K562 (cell line): ENCODE data around the gene TRMT2A. TPM values are rescaled to one million over a fixed set of nuclear protein-coding genes. Genes with fewer than 3 reads are reported as not detected.

Source experiments
- ATAC-seq: fragments of 200-7000 bp; cut with Tn5 transposase; 3 replicates; pipeline ENCODE4 v1.9.1; 2020; ENCODE audit warnings: moderate library complexity
- BruUV-seq: library from RNA; stranded (reverse); fragments of 400-500 nt; replicated peaks from 2 replicates; lab custom pipeline; 2021; lab: Mats Ljungman, UMichigan
- CTCF ChIA-PET: fragments of 300-600 bp; formaldehyde crosslinking; extraction: SDS; loops from one replicate; lab custom pipeline; 2021; ENCODE audit warnings: low intra/inter-chr PET ratio; lab: Yijun Ruan, JAX
- POLR2A ChIA-PET: fragments of 300-600, 350-650 bp; sonication (Branson Sonifier 250); formaldehyde crosslinking; extraction: SDS; loops from one replicate; lab custom pipeline; 2021; ENCODE audit warnings: antibody characterized with exemption, inconsistent platforms; lab: Yijun Ruan, JAX
- DNase-seq, 4 experiments: peaks; one replicate each; pipeline versions ENCODE4 v3.0.0 to v3.0.0-alpha.2; 2011 to 2018; ENCODE audit warnings: low spot score in 3 of 4, mixed read lengths in 3 of 4; ENCODE audit errors: extremely low read depth in 1 of 4
- FAIRE-seq: peaks from 2 replicates; lab custom pipeline; 2011; peaks lifted over from hg19 to GRCh38; lab: Jason Lieb, UNC
- H2AFZ ChIP-seq: 2 replicates; pipeline ENCODE4 v1.6.0; 2011; ENCODE audit warnings: low read depth, low read length, control low read depth, inconsistent platforms
- H3K27ac ChIP-seq: fragments of 200-600 bp; 3 replicates; pipeline ENCODE4 v1.8.0; 2011; ENCODE audit warnings: low read depth, mild to moderate bottlenecking, control low read depth, inconsistent platforms, low read length, moderate library complexity, mixed read lengths; ENCODE audit errors: extremely low read depth
- H3K27me3 ChIP-seq, 2 experiments: fragments of 300-600 bp in 1 of 2; 2 replicates in 1 of 2; 3 replicates in 1 of 2; pipeline versions ENCODE4 v1.6.0 to v1.8.0; 2011; ENCODE audit warnings: inconsistent platforms in 2 of 2, low read length in 2 of 2, mild to moderate bottlenecking in 1 of 2, mixed read lengths in 1 of 2, moderate library complexity in 1 of 2; ENCODE audit not compliant: control insufficient read depth in 2 of 2, insufficient read depth in 2 of 2
- H3K36me3 ChIP-seq: fragments of 300-600 bp; 3 replicates; pipeline ENCODE4 v1.8.0; 2011; ENCODE audit warnings: mild to moderate bottlenecking, low read length, inconsistent platforms; ENCODE audit not compliant: control insufficient read depth, insufficient read depth
- H3K4me1 ChIP-seq, 2 experiments: fragments of 200-600 bp in 1 of 2; replicated peaks in 1 of 2; 2 replicates in 1 of 2; 3 replicates in 1 of 2; pipeline versions ENCODE4 v1.5.1 to v1.8.0; 2011; ENCODE audit warnings: inconsistent platforms in 2 of 2, low read length in 2 of 2, mild to moderate bottlenecking in 1 of 2, mixed read lengths in 1 of 2, moderate library complexity in 1 of 2; ENCODE audit not compliant: control insufficient read depth in 2 of 2, insufficient read depth in 2 of 2
- H3K4me2 ChIP-seq: 2 replicates; pipeline ENCODE4 v1.6.1; 2011; ENCODE audit warnings: low read length, control low read depth, inconsistent platforms, mixed read lengths; ENCODE audit not compliant: insufficient read depth
- H3K4me3 ChIP-seq: fragments of 200-600 bp; sonication (generic), shearing (Covaris generic); 2 replicates; pipeline ENCODE4 v1.5.1; 2016; ENCODE audit warnings: control low read depth, inconsistent platforms
- H3K79me2 ChIP-seq: fragments of 200-600 bp; 3 replicates; pipeline ENCODE4 v1.8.0; 2011; ENCODE audit warnings: low read length, inconsistent platforms; ENCODE audit not compliant: control insufficient read depth, insufficient read depth
- H3K9ac ChIP-seq, 2 experiments: 2 replicates each; pipeline versions ENCODE4 v1.6.0 to v1.6.1; 2011; ENCODE audit warnings: low read depth in 2 of 2, low read length in 2 of 2, control low read depth in 1 of 2, inconsistent platforms in 1 of 2, mild to moderate bottlenecking in 1 of 2, mixed read lengths in 1 of 2; ENCODE audit not compliant: insufficient read depth in 1 of 2
- H3K9me1 ChIP-seq: one replicate; pipeline ENCODE4 v1.6.0; 2011; ENCODE audit warnings: inconsistent platforms, mild to moderate bottlenecking, low read length, moderate library complexity; ENCODE audit not compliant: control insufficient read depth, insufficient read depth
- H3K9me3 ChIP-seq: replicated peaks from 2 replicates; pipeline ENCODE4 v1.5.1; 2011; ENCODE audit warnings: low read depth, low read length, inconsistent platforms; ENCODE audit not compliant: control insufficient read depth, insufficient read depth
- H4K20me1 ChIP-seq: replicated peaks from 2 replicates; pipeline ENCODE4 v1.6.1; 2011; ENCODE audit warnings: low read length, inconsistent platforms, mixed read lengths; ENCODE audit not compliant: control insufficient read depth, insufficient read depth
- GTF2F1 ChIP-seq: IDR thresholded peaks from 2 replicates; pipeline ENCODE4 v1.6.1; 2011; ENCODE audit warnings: low read depth, low read length, improper control_type of control experiment
- KDM5B ChIP-seq: fragments of 200-600 bp; sonication (generic); IDR thresholded peaks from 2 replicates; pipeline ENCODE4 v1.6.1; 2012; ENCODE audit warnings: low read depth, mild to moderate bottlenecking, moderate library complexity, low read length, control low read depth, inconsistent platforms; ENCODE audit not compliant: insufficient replicate concordance
- SIN3B ChIP-seq: fragments of 450-650 bp; IDR thresholded peaks from 2 replicates; pipeline ENCODE4 v1.6.1; 2017; ENCODE audit warnings: low read depth, mild to moderate bottlenecking, moderate library complexity
- SP2 ChIP-seq: IDR thresholded peaks from 2 replicates; pipeline ENCODE4 v1.6.1; 2011; ENCODE audit warnings: mild to moderate bottlenecking, low read depth, low read length, moderate library complexity; ENCODE audit not compliant: poor library complexity, severe bottlenecking; ENCODE audit errors: extremely low read depth
- WHSC1 ChIP-seq: IDR thresholded peaks from one replicate; pipeline ENCODE4 v1.6.1; 2012; ENCODE audit warnings: low read length, control low read depth, inconsistent platforms
- ZC3H4 ChIP-seq: sonication (generic); formaldehyde crosslinking; IDR thresholded peaks from 2 replicates; pipeline ENCODE4 v1.9.0; 2021; ENCODE audit warnings: missing genetic modification reagents, borderline replicate concordance
- WGBS: fragments of 100-300 bp; shearing (Covaris generic); methylation state at CpG from one replicate; pipeline ENCODE4 v1.1.6; 2016; ENCODE audit warnings: low coverage, mixed read lengths; ENCODE audit not compliant: insufficient coverage; ENCODE audit errors: missing lambda C conversion rate; 5-methylcytosine and 5-hydroxymethylcytosine counted together
- in situ Hi-C: fragments of 300-500 bp; cut with MboI; formaldehyde crosslinking; loops from 4 replicates; pipeline ENCODE4 v1.15.0; 2018; ENCODE audit warnings: inconsistent platforms, mixed read lengths
- intact Hi-C: fragments of 100-400 bp; cut with micrococcal nuclease; formaldehyde crosslinking; loops from 2 replicates; pipeline ENCODE4 v1.14.2; 2022
- polyA plus RNA-seq, 8 experiments: library from polyadenylated mRNA; depleted of rRNA in 4 of 8; stranded (reverse) in 5 of 8; unstranded in 3 of 8; fragments of >200 nt; fragmentation: Nextera tagmentation in 2 of 8; fragmentation: Illumina TruSeq in 1 of 8; extraction: Ambion mirVana in 2 of 8; extraction: Trizol in 1 of 8; gene quantifications; 2 replicates each; pipeline versions ENCODE4 v1.2.1 to v1.2.3, GENCODE V29; 2011 to 2014; ENCODE audit warnings: inconsistent platforms in 1 of 8, missing spikeins in 1 of 8
- total RNA-seq, 7 experiments: library from RNA; depleted of rRNA in 6 of 7; stranded (reverse); fragments of >200 nt in 6 of 7; fragmentation: Illumina TruSeq in 2 of 7; extraction: Trizol in 2 of 7; gene quantifications; 2 replicates each; pipeline versions ENCODE4 v1.2.1 to v1.2.3, GENCODE V29; 2011 to 2021; ENCODE audit warnings: low replicate concordance in 1 of 7
- TF ChIP-seq, protein P1 (sequence below): sonication (generic); formaldehyde crosslinking; IDR thresholded peaks from 2 replicates; pipeline ENCODE4 v1.8.1; 2023; ENCODE audit warnings: mild to moderate bottlenecking, missing genetic modification reagents, moderate library complexity
- TF ChIP-seq, protein P2 (sequence below): fragments of 250-450 bp; sonication (Bioruptor Pico); IDR thresholded peaks from 2 replicates; pipeline ENCODE4 v1.5.0; 2020; ENCODE audit warnings: mild to moderate bottlenecking, borderline replicate concordance
- TF ChIP-seq, protein P3 (sequence below): fragments of 250-450 bp; sonication (Bioruptor Pico); IDR thresholded peaks from 2 replicates; pipeline ENCODE4 v1.9.0; 2021; ENCODE audit warnings: mild to moderate bottlenecking, inconsistent platforms
- TF ChIP-seq, protein P4 (sequence below), 2 experiments: fragments of 150-350 bp in 1 of 2; IDR thresholded peaks; 2 replicates each; pipeline ENCODE4 v1.6.1; 2012 to 2016; ENCODE audit warnings: low read depth in 2 of 2, low read length in 2 of 2, mild to moderate bottlenecking in 1 of 2, moderate library complexity in 1 of 2

Gene TRMT2A
- total and polyA plus RNA-seq, 9 of the 15 experiments (the other 6 are each of a cell fraction or from before 2014, with no cell fraction given) = 1.6 to 265 (median 140) TPM

GRCh38 chr22:20089226-20089976 lies 27.6 kb downstream of the TRMT2A start:
- H3K27ac ChIP-seq = no peak overlapping the region
- peak overlapping the region in 1 of 2 experiments; percentile 13; a peak in 1 of 4 replicates for H3K9ac ChIP-seq
- 96% methylated on average over 17 of the region's 17 CpGs for WGBS
- FAIRE-seq (no peak), DNase-seq (no peak), ATAC-seq (no peak)
- in situ Hi-C loops = loop anchor here (5.0 kb wide), 1 partner anchor 117 kb away; no protein-coding TSS in a partner anchor
- ChIA-PET POLR2A (interaction anchor here (0.5 to 19.4 kb wide), 14 partner anchors 6 to 453 kb away, joined by 3 to 513 read pairs (median 3); partner anchors contain the start of genes DGCR8, RANBP1, TANGO2 and TRMT2A), CTCF (no interaction called here)
- BruUV-seq = no TSS peak
- H3K4me3 ChIP-seq = no peak overlapping the region
- peaks cover 13 to 24% of the 10 kb centered on the region in 2 experiments for H3K4me1 ChIP-seq
- peaks cover 73% of the 10 kb centered on the region for H3K79me2 ChIP-seq
- H3K4me2 ChIP-seq = no peak overlapping the region
- H3K9me1 ChIP-seq = peaks cover 5% of the 10 kb centered on the region
- H3K27me3 ChIP-seq = no peaks in the 10 kb centered on the region
- no peaks in the 10 kb centered on the region for H3K9me3 ChIP-seq
- H4K20me1 ChIP-seq = peaks cover 14% of the 10 kb centered on the region
- peaks cover 97% of the 10 kb centered on the region for H3K36me3 ChIP-seq
- H2AFZ ChIP-seq = no peak overlapping the region
- intact Hi-C loops = no loop called here
- TF ChIP-seq SIN3B (no peak), WHSC1 (peak; percentile 87), GTF2F1 (0 out of 2 replicates have a peak, but pooled peaks have one; percentile 17), KDM5B (peak; percentile 36), ZC3H4 (no peak), SP2 (peak; percentile 5)
- TF ChIP-seq, protein P1, sequence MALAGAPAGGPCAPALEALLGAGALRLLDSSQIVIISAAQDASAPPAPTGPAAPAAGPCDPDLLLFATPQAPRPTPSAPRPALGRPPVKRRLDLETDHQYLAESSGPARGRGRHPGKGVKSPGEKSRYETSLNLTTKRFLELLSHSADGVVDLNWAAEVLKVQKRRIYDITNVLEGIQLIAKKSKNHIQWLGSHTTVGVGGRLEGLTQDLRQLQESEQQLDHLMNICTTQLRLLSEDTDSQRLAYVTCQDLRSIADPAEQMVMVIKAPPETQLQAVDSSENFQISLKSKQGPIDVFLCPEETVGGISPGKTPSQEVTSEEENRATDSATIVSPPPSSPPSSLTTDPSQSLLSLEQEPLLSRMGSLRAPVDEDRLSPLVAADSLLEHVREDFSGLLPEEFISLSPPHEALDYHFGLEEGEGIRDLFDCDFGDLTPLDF = 0 out of 2 replicates have a peak, but pooled peaks have one; percentile 14
- TF ChIP-seq, protein P2, sequence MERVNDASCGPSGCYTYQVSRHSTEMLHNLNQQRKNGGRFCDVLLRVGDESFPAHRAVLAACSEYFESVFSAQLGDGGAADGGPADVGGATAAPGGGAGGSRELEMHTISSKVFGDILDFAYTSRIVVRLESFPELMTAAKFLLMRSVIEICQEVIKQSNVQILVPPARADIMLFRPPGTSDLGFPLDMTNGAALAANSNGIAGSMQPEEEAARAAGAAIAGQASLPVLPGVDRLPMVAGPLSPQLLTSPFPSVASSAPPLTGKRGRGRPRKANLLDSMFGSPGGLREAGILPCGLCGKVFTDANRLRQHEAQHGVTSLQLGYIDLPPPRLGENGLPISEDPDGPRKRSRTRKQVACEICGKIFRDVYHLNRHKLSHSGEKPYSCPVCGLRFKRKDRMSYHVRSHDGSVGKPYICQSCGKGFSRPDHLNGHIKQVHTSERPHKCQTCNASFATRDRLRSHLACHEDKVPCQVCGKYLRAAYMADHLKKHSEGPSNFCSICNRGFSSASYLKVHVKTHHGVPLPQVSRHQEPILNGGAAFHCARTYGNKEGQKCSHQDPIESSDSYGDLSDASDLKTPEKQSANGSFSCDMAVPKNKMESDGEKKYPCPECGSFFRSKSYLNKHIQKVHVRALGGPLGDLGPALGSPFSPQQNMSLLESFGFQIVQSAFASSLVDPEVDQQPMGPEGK (CRISPR knock-in tag) = 0 out of 2 replicates have a peak, but pooled peaks have one; percentile 14
- TF ChIP-seq, protein P3, sequence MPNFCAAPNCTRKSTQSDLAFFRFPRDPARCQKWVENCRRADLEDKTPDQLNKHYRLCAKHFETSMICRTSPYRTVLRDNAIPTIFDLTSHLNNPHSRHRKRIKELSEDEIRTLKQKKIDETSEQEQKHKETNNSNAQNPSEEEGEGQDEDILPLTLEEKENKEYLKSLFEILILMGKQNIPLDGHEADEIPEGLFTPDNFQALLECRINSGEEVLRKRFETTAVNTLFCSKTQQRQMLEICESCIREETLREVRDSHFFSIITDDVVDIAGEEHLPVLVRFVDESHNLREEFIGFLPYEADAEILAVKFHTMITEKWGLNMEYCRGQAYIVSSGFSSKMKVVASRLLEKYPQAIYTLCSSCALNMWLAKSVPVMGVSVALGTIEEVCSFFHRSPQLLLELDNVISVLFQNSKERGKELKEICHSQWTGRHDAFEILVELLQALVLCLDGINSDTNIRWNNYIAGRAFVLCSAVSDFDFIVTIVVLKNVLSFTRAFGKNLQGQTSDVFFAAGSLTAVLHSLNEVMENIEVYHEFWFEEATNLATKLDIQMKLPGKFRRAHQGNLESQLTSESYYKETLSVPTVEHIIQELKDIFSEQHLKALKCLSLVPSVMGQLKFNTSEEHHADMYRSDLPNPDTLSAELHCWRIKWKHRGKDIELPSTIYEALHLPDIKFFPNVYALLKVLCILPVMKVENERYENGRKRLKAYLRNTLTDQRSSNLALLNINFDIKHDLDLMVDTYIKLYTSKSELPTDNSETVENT (CRISPR knock-in tag) = 0 out of 2 replicates have a peak, but pooled peaks have one; percentile 49
- TF ChIP-seq, protein P4, sequence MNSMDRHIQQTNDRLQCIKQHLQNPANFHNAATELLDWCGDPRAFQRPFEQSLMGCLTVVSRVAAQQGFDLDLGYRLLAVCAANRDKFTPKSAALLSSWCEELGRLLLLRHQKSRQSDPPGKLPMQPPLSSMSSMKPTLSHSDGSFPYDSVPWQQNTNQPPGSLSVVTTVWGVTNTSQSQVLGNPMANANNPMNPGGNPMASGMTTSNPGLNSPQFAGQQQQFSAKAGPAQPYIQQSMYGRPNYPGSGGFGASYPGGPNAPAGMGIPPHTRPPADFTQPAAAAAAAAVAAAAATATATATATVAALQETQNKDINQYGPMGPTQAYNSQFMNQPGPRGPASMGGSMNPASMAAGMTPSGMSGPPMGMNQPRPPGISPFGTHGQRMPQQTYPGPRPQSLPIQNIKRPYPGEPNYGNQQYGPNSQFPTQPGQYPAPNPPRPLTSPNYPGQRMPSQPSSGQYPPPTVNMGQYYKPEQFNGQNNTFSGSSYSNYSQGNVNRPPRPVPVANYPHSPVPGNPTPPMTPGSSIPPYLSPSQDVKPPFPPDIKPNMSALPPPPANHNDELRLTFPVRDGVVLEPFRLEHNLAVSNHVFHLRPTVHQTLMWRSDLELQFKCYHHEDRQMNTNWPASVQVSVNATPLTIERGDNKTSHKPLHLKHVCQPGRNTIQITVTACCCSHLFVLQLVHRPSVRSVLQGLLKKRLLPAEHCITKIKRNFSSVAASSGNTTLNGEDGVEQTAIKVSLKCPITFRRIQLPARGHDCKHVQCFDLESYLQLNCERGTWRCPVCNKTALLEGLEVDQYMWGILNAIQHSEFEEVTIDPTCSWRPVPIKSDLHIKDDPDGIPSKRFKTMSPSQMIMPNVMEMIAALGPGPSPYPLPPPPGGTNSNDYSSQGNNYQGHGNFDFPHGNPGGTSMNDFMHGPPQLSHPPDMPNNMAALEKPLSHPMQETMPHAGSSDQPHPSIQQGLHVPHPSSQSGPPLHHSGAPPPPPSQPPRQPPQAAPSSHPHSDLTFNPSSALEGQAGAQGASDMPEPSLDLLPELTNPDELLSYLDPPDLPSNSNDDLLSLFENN (IDR thresholded peaks at IDR 0.05; ENCODE audit: low read depth in 2 of 2, low read length in 2 of 2) = 0 out of 4 replicates have a peak, but pooled peaks of 1 of the 2 experiments have one; percentile 10
